ENCODE measurements around the gene PFKFB3. TPM values are rescaled to one million over a fixed set of nuclear protein-coding genes. Genes with fewer than 3 reads are reported as not detected.

The PFKFB3 gene
- total and polyA plus RNA-seq, 2 of the 13 experiments (the other 11 are each of a cell fraction or from before 2014, with no cell fraction given), result 1.2 to 13.3 TPM

- TF ChIP-seq ZNF414 (CRISPR knock-in tag; IDR thresholded peaks at IDR 0.05), result no peak
- no peak for TF ChIP-seq ZNF782 (CRISPR knock-in tag; IDR thresholded peaks at IDR 0.05; ENCODE audit: borderline replicate concordance)
- TF ChIP-seq ZNF451 (CRISPR knock-in tag; IDR thresholded peaks at IDR 0.05), result no peak
- no peak for TF ChIP-seq ZNF557 (CRISPR knock-in tag; IDR thresholded peaks at IDR 0.05)
- TF ChIP-seq ZNF720 (CRISPR knock-in tag; IDR thresholded peaks at IDR 0.05), result no peak
- TF ChIP-seq, protein P1, sequence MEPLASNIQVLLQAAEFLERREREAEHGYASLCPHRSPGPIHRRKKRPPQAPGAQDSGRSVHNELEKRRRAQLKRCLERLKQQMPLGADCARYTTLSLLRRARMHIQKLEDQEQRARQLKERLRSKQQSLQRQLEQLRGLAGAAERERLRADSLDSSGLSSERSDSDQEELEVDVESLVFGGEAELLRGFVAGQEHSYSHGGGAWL (CRISPR knock-in tag; IDR thresholded peaks at IDR 0.05), result 0 out of 2 replicates have a peak, but pooled peaks have one; percentile 32
- TF ChIP-seq SP5 (CRISPR knock-in tag; IDR thresholded peaks at IDR 0.05; ENCODE audit: borderline replicate concordance, low read depth), result no peak
- no peak for TF ChIP-seq HOXA3 (CRISPR knock-in tag; IDR thresholded peaks at IDR 0.05)
- TF ChIP-seq HOXA9 (CRISPR knock-in tag; IDR thresholded peaks at IDR 0.05; ENCODE audit: borderline replicate concordance), result no peak
- TF ChIP-seq, protein P2, sequence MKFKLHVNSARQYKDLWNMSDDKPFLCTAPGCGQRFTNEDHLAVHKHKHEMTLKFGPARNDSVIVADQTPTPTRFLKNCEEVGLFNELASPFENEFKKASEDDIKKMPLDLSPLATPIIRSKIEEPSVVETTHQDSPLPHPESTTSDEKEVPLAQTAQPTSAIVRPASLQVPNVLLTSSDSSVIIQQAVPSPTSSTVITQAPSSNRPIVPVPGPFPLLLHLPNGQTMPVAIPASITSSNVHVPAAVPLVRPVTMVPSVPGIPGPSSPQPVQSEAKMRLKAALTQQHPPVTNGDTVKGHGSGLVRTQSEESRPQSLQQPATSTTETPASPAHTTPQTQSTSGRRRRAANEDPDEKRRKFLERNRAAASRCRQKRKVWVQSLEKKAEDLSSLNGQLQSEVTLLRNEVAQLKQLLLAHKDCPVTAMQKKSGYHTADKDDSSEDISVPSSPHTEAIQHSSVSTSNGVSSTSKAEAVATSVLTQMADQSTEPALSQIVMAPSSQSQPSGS (CRISPR knock-in tag; IDR thresholded peaks at IDR 0.05), result no peak
- no peak for TF ChIP-seq HMGA1 (CRISPR knock-in tag; conservative IDR thresholded peaks at IDR 0.05)
- TF ChIP-seq MIER2 (CRISPR knock-in tag; IDR thresholded peaks at IDR 0.05), result no peak
- TF ChIP-seq MTF2 (CRISPR knock-in tag; IDR thresholded peaks at IDR 0.05; ENCODE audit: borderline replicate concordance), result no peak
- TF ChIP-seq TFAP4 (IDR thresholded peaks at IDR 0.05; ENCODE audit: borderline replicate concordance, low read depth), result peak; percentile 54; the same call in 1 of the 2 replicates
- TF ChIP-seq PHB2 (IDR thresholded peaks at IDR 0.05; ENCODE audit: partially characterized antibody), result no peak
- no peak for TF ChIP-seq ZNF335 (CRISPR knock-in tag; IDR thresholded peaks at IDR 0.05)
- TF ChIP-seq RAD21 (CRISPR knock-in tag; IDR thresholded peaks at IDR 0.05), result no peak
- TF ChIP-seq, protein P3, sequence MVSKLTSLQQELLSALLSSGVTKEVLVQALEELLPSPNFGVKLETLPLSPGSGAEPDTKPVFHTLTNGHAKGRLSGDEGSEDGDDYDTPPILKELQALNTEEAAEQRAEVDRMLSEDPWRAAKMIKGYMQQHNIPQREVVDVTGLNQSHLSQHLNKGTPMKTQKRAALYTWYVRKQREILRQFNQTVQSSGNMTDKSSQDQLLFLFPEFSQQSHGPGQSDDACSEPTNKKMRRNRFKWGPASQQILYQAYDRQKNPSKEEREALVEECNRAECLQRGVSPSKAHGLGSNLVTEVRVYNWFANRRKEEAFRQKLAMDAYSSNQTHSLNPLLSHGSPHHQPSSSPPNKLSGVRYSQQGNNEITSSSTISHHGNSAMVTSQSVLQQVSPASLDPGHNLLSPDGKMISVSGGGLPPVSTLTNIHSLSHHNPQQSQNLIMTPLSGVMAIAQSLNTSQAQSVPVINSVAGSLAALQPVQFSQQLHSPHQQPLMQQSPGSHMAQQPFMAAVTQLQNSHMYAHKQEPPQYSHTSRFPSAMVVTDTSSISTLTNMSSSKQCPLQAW (CRISPR knock-in tag; IDR thresholded peaks at IDR 0.05), result no peak
- no peak for TF ChIP-seq FOXA1 (IDR thresholded peaks at IDR 0.05)
- no peak for TF ChIP-seq FOXA1 (CRISPR knock-in tag; IDR thresholded peaks at IDR 0.05)
- no peak for TF ChIP-seq ZGPAT (CRISPR knock-in tag; IDR thresholded peaks at IDR 0.05)
- TF ChIP-seq, protein P4, sequence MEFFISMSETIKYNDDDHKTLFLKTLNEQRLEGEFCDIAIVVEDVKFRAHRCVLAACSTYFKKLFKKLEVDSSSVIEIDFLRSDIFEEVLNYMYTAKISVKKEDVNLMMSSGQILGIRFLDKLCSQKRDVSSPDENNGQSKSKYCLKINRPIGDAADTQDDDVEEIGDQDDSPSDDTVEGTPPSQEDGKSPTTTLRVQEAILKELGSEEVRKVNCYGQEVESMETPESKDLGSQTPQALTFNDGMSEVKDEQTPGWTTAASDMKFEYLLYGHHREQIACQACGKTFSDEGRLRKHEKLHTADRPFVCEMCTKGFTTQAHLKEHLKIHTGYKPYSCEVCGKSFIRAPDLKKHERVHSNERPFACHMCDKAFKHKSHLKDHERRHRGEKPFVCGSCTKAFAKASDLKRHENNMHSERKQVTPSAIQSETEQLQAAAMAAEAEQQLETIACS (CRISPR knock-in tag; IDR thresholded peaks at IDR 0.05), result no peak
- TF ChIP-seq STAT5B (CRISPR knock-in tag; IDR thresholded peaks at IDR 0.05), result no peak
Measured at GRCh38 chr10:6200734-6201515, 1.8 kb upstream of the PFKFB3 start (continued).
